Measurements from ENCODE around the gene ZFAND2B. TPM values are rescaled to one million over a fixed set of nuclear protein-coding genes. Genes with fewer than 3 reads are reported as not detected.
A peak's percentile ranks its signal among the peaks of the same experiment; 100 is the strongest.

Gene ZFAND2B
- total and polyA plus RNA-seq, 2 donors (not counting 1 experiment from before 2014, with no cell fraction given), result 55.2 to 115 TPM

DNA sequence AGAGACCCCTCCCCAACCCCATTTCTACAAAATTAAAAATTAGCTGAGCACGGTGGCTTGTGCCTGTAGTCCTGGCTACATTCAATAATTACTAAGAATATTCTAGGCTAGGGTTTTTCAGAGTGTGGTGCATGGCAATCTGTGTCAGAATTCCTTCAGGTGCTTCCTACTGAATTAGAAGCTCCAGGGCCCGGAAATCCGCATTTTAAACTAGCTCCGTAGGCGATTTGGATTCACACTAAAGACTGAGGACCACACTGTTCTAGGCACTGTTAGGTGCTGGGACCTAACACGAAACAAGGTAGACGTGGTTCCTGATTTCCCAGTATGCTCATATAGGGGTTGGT lies 628 bp upstream of the ZFAND2B start:
- no peaks in the 10 kb centered on the region for H3K9me3 ChIP-seq (ENCODE audit: control extremely low read depth in 1 of 3, control insufficient read depth in 2 of 3, insufficient read depth in 1 of 3, low read length in 2 of 3)
- peak overlapping the region; percentile 80 for H3K4me2 ChIP-seq (replicated peaks; ENCODE audit: low read depth, low read length, poor library complexity, severe bottlenecking)
- H3K27ac ChIP-seq (ENCODE audit: low read length in 2 of 2), result peak overlapping the region; percentile 84 to 94
- peak overlapping the region; percentile 79 for H2AFZ ChIP-seq (ENCODE audit: insufficient read depth, low read depth, low read length, poor library complexity, severe bottlenecking)
- intact Hi-C loops (cut with micrococcal nuclease), result loop anchor here (1.0 to 2.0 kb wide), 7 partner anchors 13 to 88 kb away; partner anchors contain the start of genes DNAJB2, GLB1L, NHEJ1 and RETREG2
- H4K20me1 ChIP-seq (ENCODE audit: control insufficient read depth, insufficient read depth, low read length, poor library complexity, severe bottlenecking), result peaks cover 14% of the 10 kb centered on the region
- peaks cover 2% of the 10 kb centered on the region for H3K27me3 Mint-ChIP-seq
- TF ChIP-seq EZH2 (IDR thresholded peaks at IDR 0.05; ENCODE audit: borderline replicate concordance, insufficient read depth, low read depth, low read length, poor library complexity, severe bottlenecking) (no peak), CTCF (IDR thresholded peaks at IDR 0.05) (no peak)
- ChIA-PET CTCF (interaction anchor here (0.6 to 5.7 kb wide), 17 partner anchors 13 to 308 kb away, joined by 3 to 63 read pairs (median 5); partner anchors contain the start of genes ABCB6, ANKZF1, ATG9A and CNPPD1), POLR2A (interaction anchor here (0.6 to 3.0 kb wide), 14 partner anchors 8 to 182 kb away, joined by 3 to 46 read pairs (median 6); partner anchors contain the start of genes ANKZF1, ATG9A, CNPPD1 and DNAJB2)
- H3K4me3 Mint-ChIP-seq, result peak overlapping the region; percentile 96
- ATAC-seq (ENCODE audit: low read depth) (no peak), DNase-seq (no peak)
- peaks cover 12 to 17% of the 10 kb centered on the region in 2 donors for H3K4me1 ChIP-seq (ENCODE audit: control insufficient read depth in 2 of 2, insufficient read depth in 2 of 2, low read length in 2 of 2)
- H3K79me2 ChIP-seq (ENCODE audit: control insufficient read depth, insufficient read depth, low read length), result peaks cover 6% of the 10 kb centered on the region
- peaks cover 7 to 24% of the 10 kb centered on the region in 2 experiments for H3K36me3 ChIP-seq (replicated peaks in 1 of 2; ENCODE audit: control extremely low read depth in 1 of 2, control insufficient read depth in 1 of 2, extremely low read depth in 1 of 2, insufficient read depth in 2 of 2, low read length in 1 of 2)
- peak overlapping the region; percentile 98 for H3K27ac Mint-ChIP-seq
- peak overlapping the region; percentile 53 to 82 (median 76) for H3K4me3 ChIP-seq (ENCODE audit: control extremely low read depth in 1 of 5, extremely low read depth in 1 of 5, insufficient read depth in 1 of 5, low read depth in 2 of 5, low read length in 4 of 5)
- H3K27me3 ChIP-seq (replicated peaks in 1 of 4; ENCODE audit: control extremely low read depth in 1 of 4, control insufficient read depth in 3 of 4, insufficient read depth in 4 of 4, low read length in 3 of 4), result no peaks in the 10 kb centered on the region
- peak overlapping the region; percentile 71 for H3K9ac ChIP-seq (ENCODE audit: low read length)
- 19% methylated on average over 6 of the region's 7 CpGs for WGBS (ENCODE audit: insufficient coverage)
- H3K9me3 Mint-ChIP-seq (ENCODE audit: insufficient read depth), result no peaks in the 10 kb centered on the region
- H3K4me1 Mint-ChIP-seq, result peaks cover 23% of the 10 kb centered on the region

Data from B cell (primary cell).